HG02870 (cell line): ENCODE data around the gene PRKCE.
A peak's percentile ranks its signal among the peaks of the same experiment; 100 is the strongest.

Experiments used
- ATAC-seq: cut with Tn5 transposase; IDR thresholded peaks from one replicate; pipeline ENCODE4 v1.9.1; 2021; ENCODE audit warnings: mild to moderate bottlenecking, moderate library complexity; ENCODE audit not compliant: unreplicated experiment

Gene PRKCE

DNA sequence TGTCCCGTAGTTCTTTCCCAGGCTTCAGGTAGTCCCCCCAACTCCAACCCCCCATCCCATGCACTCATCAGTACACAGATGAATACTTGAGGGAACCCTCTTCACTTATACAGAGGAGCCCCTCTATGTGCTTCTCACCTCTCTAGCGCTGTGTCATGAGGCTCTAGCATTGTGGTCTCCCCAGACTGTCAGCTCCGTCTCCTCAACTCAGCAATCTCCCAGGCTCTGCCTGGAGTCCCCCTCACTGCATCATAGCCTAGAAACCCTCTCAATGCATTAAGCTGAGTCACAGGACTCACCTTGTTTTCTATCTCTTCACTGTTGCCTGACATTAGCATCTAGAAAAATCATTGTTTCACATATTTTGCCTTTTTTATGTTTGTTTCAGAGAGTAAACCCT is 20.2 kb upstream of the PRKCE start:
- no peak for ATAC-seq

DNA sequence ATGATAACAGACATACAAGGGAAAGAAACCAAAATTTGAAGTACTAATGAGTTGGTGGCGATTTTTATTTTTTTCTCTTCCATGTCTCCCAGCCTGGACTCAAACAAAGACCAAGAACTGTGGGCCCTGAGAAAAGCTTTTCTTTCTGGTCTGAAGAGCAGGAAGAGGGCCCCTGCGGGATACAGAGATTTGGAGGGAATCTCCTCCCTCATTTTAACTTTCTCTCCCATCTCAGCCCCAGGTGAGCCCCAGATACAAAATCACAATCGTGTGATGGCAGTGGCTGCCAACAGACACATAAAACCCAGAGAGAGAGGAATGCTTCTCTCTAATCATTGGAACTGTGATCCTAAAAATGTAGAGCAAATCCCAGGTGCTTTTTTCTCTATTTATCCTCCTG is 19.5 kb upstream of the PRKCE start:
- no peak for ATAC-seq

DNA sequence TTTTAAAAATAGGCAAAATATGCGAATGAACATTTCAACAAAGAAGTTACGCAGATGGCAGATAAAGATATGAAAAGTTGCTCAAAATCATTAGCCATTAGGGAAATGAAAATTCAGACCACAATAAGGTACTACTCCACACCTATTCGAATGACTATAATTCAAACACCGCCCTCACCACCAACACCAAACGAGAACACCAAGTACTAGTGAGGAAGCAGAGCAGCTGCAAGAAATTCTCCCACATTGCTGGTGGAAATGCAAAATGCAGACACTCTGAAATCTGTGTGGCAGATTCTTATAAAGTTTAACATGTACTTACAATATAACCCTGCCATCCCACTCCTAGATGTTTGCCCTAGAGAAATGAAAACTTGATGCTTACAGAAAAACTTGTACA is 17.3 kb upstream of the PRKCE start:
- ATAC-seq = no peak

DNA sequence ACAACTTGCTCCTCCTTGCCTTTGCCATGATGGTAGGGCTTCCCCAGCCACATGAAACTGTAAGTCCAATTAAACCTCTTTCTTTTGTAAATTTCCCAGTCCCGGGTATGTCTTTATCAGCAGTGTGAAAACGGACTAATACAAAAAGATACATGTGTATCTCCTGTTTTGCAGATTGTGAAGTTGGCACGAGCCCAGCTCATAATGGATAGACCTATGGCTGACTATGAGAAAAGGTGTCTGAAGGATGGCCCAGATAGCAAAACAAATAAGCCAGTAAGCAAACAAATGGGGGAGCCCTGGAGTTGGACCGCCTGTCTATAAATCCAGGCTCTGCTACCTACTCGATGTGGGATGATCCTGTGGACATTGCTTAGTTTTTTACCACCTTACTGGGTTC is 15.5 kb upstream of the PRKCE start:
- ATAC-seq = no peak

DNA sequence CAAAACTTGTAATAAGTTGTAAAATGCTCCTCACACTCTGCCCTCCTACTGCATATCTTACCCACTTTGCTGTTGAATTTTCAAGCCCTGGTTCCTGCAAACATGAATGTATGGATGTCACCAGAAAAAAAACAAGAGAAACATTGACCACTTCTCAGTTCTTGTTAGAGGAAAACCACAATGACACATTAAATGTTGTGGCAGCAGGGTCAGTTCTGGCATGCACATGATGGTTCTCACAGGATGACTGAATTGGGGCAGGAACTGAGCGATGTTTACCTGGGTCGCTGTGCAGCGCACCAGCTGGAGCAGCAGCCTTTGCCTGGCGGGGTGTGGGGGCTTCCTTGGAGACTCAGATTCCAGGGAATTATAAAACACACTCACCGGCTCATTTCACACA is 14.0 kb upstream of the PRKCE start:
- peak; percentile 77 for ATAC-seq

DNA sequence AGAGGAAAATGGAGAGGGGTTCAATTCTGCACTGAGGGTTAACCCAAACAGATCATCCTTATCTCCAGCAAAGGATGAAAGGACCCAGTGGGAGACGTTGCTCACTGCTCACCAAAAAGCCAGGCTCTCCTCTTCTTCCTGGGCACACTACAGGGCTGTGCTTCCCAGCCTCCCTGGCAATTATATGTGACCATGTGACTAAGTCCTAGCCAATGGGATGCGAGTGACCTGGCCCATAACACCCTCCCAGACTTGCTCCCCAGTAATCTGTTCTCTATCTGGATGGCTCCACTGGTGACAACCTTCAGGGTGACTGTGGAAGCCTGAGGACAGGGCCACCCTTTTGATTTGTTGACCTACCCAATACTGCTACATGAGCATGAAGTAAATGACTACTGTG is 10.9 kb upstream of the PRKCE start:
- ATAC-seq = no peak

DNA sequence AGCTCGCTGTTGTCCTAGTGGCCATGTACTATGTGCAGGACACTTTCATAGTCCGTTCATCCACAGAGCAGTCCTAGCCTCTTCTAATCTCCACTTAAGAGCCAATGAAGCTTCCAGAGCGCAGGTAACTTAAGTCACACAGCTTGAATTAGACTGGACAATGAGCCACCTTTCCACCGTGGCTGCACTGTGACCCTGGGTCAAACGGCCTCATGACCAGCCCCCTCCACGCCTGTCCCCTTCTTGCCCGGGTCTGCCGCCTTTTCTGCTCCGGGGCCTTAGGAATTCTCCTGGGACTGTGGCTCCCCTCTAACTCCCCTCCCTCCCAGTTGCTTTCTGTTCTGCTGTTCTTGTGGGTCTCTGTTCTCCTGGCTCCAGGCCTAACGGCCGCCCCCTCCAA is 8.4 kb upstream of the PRKCE start:
- no peak for ATAC-seq

DNA sequence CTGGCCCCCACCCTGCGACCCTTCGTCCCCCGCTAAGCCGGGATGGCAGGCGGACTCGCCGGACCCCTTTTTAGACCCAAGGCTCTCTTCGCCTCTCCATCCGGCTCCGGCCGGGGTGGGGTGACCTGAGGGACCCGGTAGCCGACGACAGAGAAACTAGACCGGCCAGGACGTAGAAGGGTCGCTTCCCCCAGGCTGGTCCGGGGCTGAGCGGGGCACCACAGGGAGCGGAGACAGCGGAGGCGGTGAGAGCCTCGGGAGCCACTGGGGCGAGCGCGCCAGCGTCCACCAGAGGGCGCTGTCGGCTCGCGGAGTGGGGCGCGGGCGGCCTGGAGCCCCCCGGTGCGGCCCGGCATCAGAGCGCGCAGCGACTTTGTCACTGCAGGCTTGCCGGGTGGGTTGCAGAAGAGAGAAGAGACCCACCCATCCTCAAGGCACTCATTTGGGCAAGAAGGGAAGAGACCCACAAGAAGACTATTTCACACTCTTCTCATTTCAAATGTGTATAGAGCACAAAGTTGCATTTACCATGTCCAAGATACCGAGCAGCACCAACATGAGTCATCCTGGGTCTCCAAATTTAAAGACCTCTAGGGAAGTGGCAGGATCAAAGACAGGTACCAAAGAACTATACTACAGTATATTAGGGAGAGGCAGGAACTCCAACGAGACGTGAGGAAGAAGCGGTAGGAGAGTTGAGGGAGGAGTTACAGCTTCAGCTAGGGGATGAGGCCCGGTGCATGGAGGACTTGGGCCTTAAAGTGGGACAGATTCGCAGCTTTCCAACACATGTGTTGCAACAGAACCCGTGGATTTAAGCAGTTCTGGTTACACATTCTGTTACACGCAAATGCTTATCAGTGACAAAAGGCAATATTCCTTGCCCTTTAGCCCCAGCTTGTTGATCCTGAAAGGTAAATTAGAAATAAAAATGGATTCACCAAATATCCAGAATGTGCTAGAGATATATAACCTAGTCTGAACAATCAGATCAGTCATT is 7.6 kb upstream of the PRKCE start:
- ATAC-seq = no peak

DNA sequence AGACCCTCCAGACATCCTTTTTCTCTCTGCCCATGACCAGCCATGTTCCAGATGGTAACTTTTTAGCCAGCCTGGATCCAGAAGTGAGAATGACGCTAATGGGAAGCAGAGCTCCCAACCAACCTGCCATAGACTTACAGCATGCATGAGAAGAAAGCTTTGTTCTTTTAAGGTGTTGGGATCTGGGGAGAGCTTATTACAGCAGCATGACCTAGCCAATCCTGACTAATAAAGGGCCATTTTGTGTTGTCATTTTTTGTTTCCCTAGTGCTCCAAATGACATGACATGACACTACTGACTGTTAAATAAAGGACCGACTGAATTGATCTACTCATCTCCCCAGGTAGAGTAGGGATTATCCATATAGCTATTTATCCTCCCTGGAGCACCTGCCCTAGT is 5.2 kb upstream of the PRKCE start:
- ATAC-seq = no peak

DNA sequence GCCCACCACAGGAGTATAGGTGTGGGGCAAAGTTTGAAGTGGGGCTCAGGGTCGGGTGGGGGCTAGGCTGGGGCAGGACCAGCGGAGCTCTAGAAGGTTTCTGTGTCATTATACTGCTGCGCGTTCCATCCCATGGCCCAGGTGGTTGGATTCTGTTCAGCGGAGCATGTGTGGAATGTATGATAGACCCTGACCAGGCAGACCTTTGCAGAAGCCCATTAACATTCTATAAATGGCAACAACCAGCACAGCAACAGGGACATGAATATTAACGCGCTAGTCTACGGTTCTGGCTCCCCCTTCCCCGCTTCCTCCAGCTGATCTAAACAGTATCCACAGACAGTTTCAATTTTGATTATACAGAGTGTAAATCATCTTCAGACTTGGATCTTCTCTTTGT is 4.1 kb upstream of the PRKCE start:
- no peak for ATAC-seq

DNA sequence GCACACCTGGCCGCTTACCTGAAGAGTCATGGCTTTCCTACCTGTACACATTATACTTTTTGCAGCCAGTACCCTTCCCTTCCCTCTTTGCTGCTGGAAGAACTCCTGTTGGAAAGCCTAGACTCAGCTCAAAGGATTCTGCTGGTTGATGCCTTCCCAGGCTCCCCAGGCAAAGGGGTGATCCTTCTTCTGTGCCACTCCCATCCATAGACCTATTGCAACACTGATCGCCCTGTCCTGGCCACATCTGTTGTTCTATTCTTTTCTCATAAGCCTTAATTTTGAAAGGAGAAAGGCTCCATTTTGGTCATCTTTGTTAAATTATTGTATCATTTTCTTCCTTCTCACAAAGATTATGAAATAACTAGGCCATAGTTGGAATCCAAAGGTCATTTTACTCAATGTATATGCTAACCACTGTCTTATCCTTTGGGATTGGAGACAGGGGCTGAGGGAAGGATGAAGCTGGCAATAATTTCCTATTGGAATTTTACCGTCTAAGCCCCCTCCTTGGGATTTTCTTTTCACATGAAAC is 3.4 kb upstream of the PRKCE start:
- ATAC-seq = no peak

DNA sequence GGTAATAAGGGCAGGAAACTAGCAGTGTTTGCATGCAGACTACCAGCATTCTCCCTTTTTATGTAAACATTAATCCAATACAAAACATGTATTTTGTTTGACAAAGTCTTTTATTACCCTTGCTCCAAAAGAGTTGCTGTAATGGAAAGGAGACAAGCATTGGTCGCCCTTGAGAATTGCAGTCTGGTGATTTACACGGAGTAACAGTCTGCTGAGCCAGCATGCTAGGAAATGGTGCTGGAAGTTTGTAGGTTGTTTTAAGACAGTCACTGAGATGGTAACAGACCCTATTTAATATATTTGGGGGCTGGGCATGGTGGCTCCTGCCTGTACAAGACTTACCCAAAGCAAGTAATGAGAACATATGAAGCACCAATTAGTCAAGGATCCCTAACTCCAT is 2.8 kb upstream of the PRKCE start:
- ATAC-seq = no peak

DNA sequence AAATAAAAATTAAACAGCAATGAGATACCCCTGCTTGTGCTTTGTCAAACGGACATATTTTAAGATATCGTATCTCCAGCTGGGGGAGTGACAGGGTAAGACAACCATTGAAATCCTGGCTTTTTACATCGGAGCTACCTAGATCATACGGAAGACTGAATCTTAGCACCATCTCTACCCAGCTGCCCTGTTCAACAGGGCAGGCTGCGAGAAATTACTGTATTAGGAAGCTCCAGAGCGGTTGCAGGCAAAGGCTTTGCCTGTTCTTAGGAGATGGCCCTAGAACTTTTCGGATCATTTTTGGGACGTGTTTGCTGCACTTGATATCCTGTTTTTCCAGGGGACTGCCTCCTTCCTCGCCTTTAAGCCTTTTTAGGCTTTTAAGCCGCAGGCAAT is 2.0 kb upstream of the PRKCE start:
- ATAC-seq = no peak

DNA sequence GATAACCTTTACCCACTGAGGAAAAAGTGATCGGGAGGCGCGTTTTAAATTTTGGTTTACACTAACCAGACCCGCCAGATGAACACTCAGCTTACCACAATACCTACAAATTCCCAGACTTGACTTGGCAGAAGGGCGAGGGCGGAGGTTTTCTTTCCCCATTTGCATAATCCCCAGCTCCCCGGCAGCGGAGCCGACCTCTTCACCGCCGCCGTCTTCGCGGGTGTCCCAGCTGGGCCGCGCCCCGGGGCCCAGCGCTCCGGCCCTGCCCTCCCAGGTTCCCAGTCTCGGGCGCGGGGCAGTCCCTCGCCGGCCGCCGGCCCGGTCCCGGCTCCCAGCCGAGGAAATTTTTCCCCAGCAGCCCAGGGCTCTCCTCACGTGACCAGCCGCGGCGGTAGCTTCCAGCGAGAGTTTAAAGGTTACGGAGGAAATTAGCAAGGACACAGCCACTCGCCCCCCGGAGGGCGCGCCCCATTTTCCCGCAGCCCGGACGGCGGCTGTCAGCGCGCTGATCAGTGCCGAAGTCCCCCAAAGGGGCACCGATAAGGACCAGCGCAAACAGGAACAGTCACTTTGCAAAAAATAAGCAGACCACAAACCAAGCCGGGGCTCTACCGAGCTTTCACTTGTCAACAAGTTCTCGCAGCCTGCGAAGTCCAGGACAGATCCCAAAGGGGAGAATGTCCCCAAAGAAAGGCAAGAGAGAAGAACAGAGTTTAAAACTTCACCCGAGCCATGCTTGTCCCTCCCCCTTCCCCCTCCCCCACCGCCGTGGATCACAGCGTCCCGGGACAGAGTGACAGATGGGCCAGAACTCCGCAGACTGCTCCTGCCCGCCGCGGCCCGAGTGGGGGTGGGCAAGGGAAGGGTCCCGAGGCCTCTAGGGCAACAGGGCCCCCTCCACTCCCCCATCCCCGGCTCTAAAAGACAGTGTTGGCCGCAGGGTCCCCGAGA is 1.3 kb upstream of the PRKCE start:
- peak; percentile 28 for ATAC-seq

DNA sequence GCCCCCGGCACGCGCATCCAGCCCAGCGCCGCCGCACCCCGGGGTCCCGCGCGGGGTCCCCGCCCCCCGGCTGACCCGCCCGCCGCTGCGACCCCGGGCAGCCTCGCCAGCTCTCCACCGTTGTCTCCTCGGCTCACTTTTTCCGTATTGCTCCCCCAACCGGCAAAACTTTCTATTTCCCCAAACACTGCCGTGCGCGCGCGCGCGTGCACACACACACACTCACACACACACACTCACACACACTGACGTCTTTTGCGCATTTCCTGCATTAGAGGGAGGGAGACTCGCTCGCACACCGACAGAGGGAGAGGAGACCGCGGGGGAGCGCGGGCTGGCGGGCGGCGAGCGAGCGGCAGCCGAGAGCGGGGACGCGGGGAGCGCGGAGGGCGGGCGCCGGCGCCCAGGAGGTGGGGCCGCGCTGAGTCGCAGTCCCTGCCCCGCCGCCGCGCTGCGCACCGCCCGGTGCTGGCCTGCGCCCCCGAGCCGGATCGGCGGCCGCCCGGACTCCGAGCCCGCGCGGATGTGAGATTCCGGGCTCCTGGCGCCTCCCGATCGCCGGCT is 542 bp upstream of the PRKCE start:
- peak; percentile 70 for ATAC-seq

DNA sequence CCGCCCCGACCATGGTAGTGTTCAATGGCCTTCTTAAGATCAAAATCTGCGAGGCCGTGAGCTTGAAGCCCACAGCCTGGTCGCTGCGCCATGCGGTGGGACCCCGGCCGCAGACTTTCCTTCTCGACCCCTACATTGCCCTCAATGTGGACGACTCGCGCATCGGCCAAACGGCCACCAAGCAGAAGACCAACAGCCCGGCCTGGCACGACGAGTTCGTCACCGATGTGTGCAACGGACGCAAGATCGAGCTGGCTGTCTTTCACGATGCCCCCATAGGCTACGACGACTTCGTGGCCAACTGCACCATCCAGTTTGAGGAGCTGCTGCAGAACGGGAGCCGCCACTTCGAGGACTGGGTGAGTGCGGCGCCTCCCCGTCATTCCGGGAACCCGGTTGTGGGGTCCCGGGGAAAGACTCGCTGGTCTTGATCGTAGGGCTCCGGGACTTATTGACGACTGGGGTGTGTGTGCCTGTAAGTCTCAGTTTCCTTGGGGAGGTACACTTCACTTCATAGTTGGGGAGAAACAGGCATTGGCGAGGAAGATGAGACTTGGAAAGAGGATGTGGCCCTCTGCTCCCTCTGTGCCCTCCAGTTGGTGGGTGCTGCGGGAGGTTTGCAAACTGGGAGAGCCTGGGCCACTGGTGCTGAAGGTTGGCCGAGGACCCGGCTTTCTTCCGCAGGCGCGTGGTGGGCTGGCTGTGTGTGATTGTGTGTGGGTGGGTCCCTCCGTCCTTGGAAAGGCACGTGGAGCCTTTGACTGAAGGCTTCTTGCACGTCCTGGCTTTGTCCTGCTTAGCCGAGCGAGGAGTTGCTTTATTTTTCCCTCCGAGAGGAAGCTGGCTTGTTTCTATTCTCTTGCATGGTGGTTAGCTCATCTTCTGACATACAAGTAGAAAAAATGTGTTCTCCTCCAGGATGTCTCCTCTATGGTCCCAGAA is 886 bp downstream of the PRKCE start:
- ATAC-seq = no peak

DNA sequence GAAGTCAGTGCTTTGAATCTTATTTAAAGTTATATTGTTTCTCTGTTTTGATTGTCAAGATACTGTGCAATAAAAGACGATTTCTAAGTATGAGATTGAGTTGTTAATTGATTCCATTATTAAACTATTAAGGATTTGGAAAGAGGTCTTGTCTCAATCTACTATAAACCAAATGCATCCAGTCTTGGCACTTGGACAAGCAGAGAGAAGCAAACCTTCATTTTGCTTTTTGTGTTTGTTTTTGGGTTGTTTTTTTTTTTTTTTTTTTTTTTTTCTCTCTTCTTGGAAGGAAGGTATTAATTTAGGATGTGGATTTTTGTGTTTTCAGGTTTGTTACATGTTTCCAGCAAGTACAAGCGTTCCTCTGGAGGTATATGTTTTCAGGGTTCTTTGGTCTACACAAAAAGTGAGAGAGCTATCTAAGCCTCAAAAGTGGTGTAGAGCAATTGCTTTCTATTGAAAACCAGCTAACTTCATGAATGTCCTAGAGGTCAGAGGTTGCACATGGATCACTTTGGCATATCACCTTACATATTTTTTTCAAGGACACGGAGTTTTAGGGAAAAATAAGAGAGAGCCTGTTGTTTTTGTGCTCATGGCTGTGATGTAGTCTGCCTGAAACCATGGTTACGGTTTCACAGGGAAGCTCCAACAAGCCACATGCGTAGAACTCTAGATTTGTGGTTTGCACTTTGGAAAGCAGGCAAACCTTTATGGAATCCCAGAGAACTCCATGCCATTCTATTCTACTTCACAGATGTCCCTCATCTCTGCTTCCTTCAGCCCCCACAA is 1.8 kb downstream of the PRKCE start:
- ATAC-seq = no peak

DNA sequence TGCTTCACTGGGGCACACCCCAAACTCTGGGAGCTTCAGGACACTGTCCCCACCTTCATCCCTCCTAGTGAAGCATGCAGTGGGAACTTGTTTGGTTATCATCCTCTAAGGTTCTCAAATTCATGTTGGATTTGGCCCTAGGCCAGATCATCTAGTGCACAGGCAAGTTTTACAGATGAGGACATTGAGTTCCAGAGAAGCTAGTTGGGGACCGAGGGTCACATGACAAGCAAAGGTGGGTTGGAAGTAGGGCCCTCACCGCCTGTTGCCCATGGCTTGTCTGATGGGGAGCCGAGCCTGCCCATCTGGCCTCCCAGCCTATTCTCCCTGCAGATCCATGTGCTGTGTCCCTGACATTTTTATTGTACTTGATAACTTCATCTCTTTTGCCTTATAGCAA is 2.8 kb downstream of the PRKCE start:
- ATAC-seq = no peak

DNA sequence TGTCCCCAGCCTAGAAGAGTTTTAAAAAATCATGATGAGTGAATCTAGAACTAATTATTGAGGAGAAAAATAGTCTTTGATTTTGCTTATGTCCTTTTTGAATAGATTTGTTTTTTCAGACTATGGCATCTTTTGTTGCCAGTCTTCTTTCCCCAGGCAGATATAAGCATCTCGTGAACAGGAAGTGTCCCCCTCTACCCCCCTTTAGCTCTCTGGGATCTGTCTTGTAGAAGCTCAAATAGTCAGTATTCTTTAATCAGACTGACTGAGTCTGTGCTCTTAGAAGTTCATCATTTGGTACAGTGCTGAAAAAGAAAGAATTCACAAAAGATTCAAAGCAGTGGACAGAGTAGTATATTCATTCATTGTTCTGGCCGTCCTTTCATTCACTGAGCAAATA is 10.4 kb downstream of the PRKCE start:
- ATAC-seq = no peak
